Upper lobe of right lung (tissue), 1 donor: Measurements from ENCODE around the gene PHACTR3. TPM values are rescaled to one million over a fixed set of nuclear protein-coding genes. Genes with fewer than 3 reads are reported as not detected.

ENCODE experiments used
- ATAC-seq: fragments of 200-7000 bp; cut with Tn5 transposase; one replicate; pipeline ENCODE4 v1.9.1; 2020; ENCODE audit warnings: mild to moderate bottlenecking, moderate library complexity
- DNase-seq: peaks from one replicate; pipeline ENCODE4 v3.0.0-alpha.2; 2020
- H3K27ac ChIP-seq: fragments of 200-600 bp; one replicate; pipeline ENCODE4 v1.8.0; 2022
- H3K27me3 ChIP-seq: fragments of 200-600 bp; one replicate; pipeline ENCODE4 v1.8.0; 2022; ENCODE audit warnings: mild to moderate bottlenecking
- H3K36me3 ChIP-seq: fragments of 200-600 bp; one replicate; pipeline ENCODE4 v1.8.0; 2022
- H3K4me1 ChIP-seq: fragments of 200-600 bp; one replicate; pipeline ENCODE4 v1.8.0; 2022
- H3K4me3 ChIP-seq: fragments of 200-600 bp; one replicate; pipeline ENCODE4 v1.8.0; 2022; ENCODE audit warnings: mild to moderate bottlenecking
- H3K9me3 ChIP-seq: fragments of 200-600 bp; one replicate; pipeline ENCODE4 v1.8.0; 2022
- CTCF ChIP-seq: fragments of 200-600 bp; IDR thresholded peaks from one replicate; pipeline ENCODE4 v1.8.0; 2022; ENCODE audit warnings: antibody characterized with exemption
- intact Hi-C: fragments of 100-400 bp; cut with DNase I; formaldehyde crosslinking; loops from one replicate; pipeline ENCODE4 v1.11.0; 2022
- total RNA-seq: library from RNA; stranded (reverse); fragmentation: NEBNext Ultra II Directional; extraction: Animal tissue kit (Norgen Biotek cat#: 25700); gene quantifications from one replicate; pipeline ENCODE4 v1.2.1, GENCODE V29; 2021
- donor health status: DM: no; HTN: yes; CAD: no; lungs with severe emphysema.

Gene PHACTR3
- total RNA-seq, 1 donor from 2014 or later = 18.2 TPM

- intact Hi-C loops = no loop called here
- Histone ChIP-seq H3K9me3 (no peaks in the 10 kb centered on the region), H3K4me3 (no peak overlapping the region), H3K27ac (no peak overlapping the region), H3K4me1 (peaks cover 2% of the 10 kb centered on the region), H3K36me3 (no peaks in the 10 kb centered on the region), H3K27me3 (peaks cover 1% of the 10 kb centered on the region)
- ATAC-seq = no peak
- peak; percentile 50 for DNase-seq
- TF ChIP-seq CTCF = no peak
Measured at GRCh38 chr20:59566631-59567524, 37.5 kb upstream of the PHACTR3 start.

- Histone ChIP-seq H3K27me3 (peaks cover 4% of the 10 kb centered on the region), H3K36me3 (no peaks in the 10 kb centered on the region)
- DNase-seq = no peak
Measured at GRCh38 chr20:59567585-59568508, 36.5 kb upstream of the PHACTR3 start.

GRCh38 chr20:59568509-59569024, 35.8 kb upstream of the PHACTR3 start:
- no peak overlapping the region for H3K4me3 ChIP-seq
- TF ChIP-seq CTCF = no peak
- no peak for DNase-seq
- H3K27ac ChIP-seq = no peak overlapping the region
- peaks cover 4% of the 10 kb centered on the region for H3K27me3 ChIP-seq
- ATAC-seq = no peak
- intact Hi-C loops = no loop called here
- no peaks in the 10 kb centered on the region for H3K9me3 ChIP-seq
- H3K36me3 ChIP-seq = no peaks in the 10 kb centered on the region
- H3K4me1 ChIP-seq = peaks cover 4% of the 10 kb centered on the region

More at GRCh38 chr20:59567585-59568508, 36.5 kb upstream of the PHACTR3 start:
- Histone ChIP-seq H3K9me3 (no peaks in the 10 kb centered on the region), H3K27ac (no peak overlapping the region), H3K4me3 (no peak overlapping the region), H3K4me1 (peaks cover 4% of the 10 kb centered on the region)
- no peak for TF ChIP-seq CTCF
- no peak for ATAC-seq
- intact Hi-C loops = no loop called here

GRCh38 chr20:59569305-59569704, 35.0 kb upstream of the PHACTR3 start:
- Histone ChIP-seq H3K4me1 (peaks cover 4% of the 10 kb centered on the region), H3K27me3 (peaks cover 4% of the 10 kb centered on the region), H3K27ac (no peak overlapping the region), H3K36me3 (no peaks in the 10 kb centered on the region), H3K4me3 (no peak overlapping the region), H3K9me3 (no peaks in the 10 kb centered on the region)
- intact Hi-C loops = no loop called here
- ATAC-seq (no peak), DNase-seq (no peak)
- TF ChIP-seq CTCF = no peak

GRCh38 chr20:59571151-59571550, 33.2 kb upstream of the PHACTR3 start:
- intact Hi-C loops = no loop called here
- DNase-seq = peak; percentile 48
- ATAC-seq = no peak
- TF ChIP-seq CTCF = no peak
- Histone ChIP-seq H3K27me3 (peaks cover 10% of the 10 kb centered on the region), H3K36me3 (no peaks in the 10 kb centered on the region), H3K4me3 (no peak overlapping the region), H3K9me3 (no peaks in the 10 kb centered on the region), H3K27ac (no peak overlapping the region), H3K4me1 (peaks cover 4% of the 10 kb centered on the region)
